ENCODE measurements around the gene TTC29.

TTC29 gene

GRCh38 chr4:146814750-146815149 is 130.9 kb downstream of the TTC29 start:
- TF ChIP-seq ZFP3 (tag by site-specific recombination; IDR thresholded peaks at IDR 0.05; ENCODE audit: low read depth) (no peak), ZNF510 (tag by site-specific recombination; IDR thresholded peaks at IDR 0.05; ENCODE audit: insufficient replicate concordance) (no peak), ZNF239 (tag by site-specific recombination; IDR thresholded peaks at IDR 0.05) (no peak), ZNF837 (tag by site-specific recombination; IDR thresholded peaks at IDR 0.05) (no peak), ZNF514 (tag by site-specific recombination; IDR thresholded peaks at IDR 0.05) (no peak), REST (tag by site-specific recombination; IDR thresholded peaks at IDR 0.05) (no peak), ZNF704 (tag by site-specific recombination; IDR thresholded peaks at IDR 0.05) (no peak), ZNF626 (tag by site-specific recombination; IDR thresholded peaks at IDR 0.05) (no peak), ZNF132 (tag by site-specific recombination; IDR thresholded peaks at IDR 0.05; ENCODE audit: borderline replicate concordance) (no peak), ZNF274 (IDR thresholded peaks at IDR 0.05; ENCODE audit: low read length) (no peak), ZNF274 (tag by site-specific recombination; IDR thresholded peaks at IDR 0.05; ENCODE audit: borderline replicate concordance) (no peak), BCL6B (tag by site-specific recombination; IDR thresholded peaks at IDR 0.05) (no peak), ZNF530 (tag by site-specific recombination; IDR thresholded peaks at IDR 0.05; ENCODE audit: low read depth) (no peak), KLF1 (tag by site-specific recombination; IDR thresholded peaks at IDR 0.05) (no peak)
- TF ChIP-seq, protein P1, sequence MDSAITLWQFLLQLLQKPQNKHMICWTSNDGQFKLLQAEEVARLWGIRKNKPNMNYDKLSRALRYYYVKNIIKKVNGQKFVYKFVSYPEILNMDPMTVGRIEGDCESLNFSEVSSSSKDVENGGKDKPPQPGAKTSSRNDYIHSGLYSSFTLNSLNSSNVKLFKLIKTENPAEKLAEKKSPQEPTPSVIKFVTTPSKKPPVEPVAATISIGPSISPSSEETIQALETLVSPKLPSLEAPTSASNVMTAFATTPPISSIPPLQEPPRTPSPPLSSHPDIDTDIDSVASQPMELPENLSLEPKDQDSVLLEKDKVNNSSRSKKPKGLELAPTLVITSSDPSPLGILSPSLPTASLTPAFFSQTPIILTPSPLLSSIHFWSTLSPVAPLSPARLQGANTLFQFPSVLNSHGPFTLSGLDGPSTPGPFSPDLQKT (IDR thresholded peaks at IDR 0.05; ENCODE audit: borderline replicate concordance, low read depth, low read length), result no peak
- Histone ChIP-seq H3K9me3 (ENCODE audit: control insufficient read depth, insufficient read depth, low read depth, low read length) (no peaks in the 10 kb centered on the region), H3K4me1 (ENCODE audit: control insufficient read depth, insufficient read depth, low read length) (no peaks in the 10 kb centered on the region), H3K36me3 (ENCODE audit: control insufficient read depth in 2 of 2, insufficient read depth in 1 of 2, low read length in 2 of 2) (no peaks in the 10 kb centered on the region), H3K27ac (ENCODE audit: extremely low read depth, low read depth, low read length) (no peak overlapping the region), H3K4me3 (ENCODE audit: low read depth, low read length) (no peak overlapping the region)
- CTCF ChIA-PET, result no interaction called here
- POLR2A ChIA-PET, result no interaction called here

GRCh38 chr4:146795711-146796110 is 150.0 kb downstream of the TTC29 start:
- Histone ChIP-seq H3K4me1 (ENCODE audit: control insufficient read depth, insufficient read depth, low read length) (no peaks in the 10 kb centered on the region), H3K4me3 (ENCODE audit: low read depth, low read length) (no peak overlapping the region), H3K36me3 (ENCODE audit: control insufficient read depth in 2 of 2, insufficient read depth in 1 of 2, low read length in 2 of 2) (no peaks in the 10 kb centered on the region), H3K27ac (ENCODE audit: extremely low read depth, low read depth, low read length) (no peak overlapping the region), H3K9me3 (ENCODE audit: control insufficient read depth, insufficient read depth, low read depth, low read length) (no peaks in the 10 kb centered on the region)
- ChIA-PET POLR2A (no interaction called here), CTCF (no interaction called here)
- TF ChIP-seq ZNF274 (IDR thresholded peaks at IDR 0.05; ENCODE audit: low read length), result no peak
- no peak for TF ChIP-seq ZNF274 (tag by site-specific recombination; IDR thresholded peaks at IDR 0.05; ENCODE audit: borderline replicate concordance)
- no peak for TF ChIP-seq ZSCAN16 (tag by site-specific recombination; IDR thresholded peaks at IDR 0.05)
- TF ChIP-seq, protein P2, sequence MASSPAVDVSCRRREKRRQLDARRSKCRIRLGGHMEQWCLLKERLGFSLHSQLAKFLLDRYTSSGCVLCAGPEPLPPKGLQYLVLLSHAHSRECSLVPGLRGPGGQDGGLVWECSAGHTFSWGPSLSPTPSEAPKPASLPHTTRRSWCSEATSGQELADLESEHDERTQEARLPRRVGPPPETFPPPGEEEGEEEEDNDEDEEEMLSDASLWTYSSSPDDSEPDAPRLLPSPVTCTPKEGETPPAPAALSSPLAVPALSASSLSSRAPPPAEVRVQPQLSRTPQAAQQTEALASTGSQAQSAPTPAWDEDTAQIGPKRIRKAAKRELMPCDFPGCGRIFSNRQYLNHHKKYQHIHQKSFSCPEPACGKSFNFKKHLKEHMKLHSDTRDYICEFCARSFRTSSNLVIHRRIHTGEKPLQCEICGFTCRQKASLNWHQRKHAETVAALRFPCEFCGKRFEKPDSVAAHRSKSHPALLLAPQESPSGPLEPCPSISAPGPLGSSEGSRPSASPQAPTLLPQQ (tag by site-specific recombination; IDR thresholded peaks at IDR 0.05), result no peak
- TF ChIP-seq, protein P3, sequence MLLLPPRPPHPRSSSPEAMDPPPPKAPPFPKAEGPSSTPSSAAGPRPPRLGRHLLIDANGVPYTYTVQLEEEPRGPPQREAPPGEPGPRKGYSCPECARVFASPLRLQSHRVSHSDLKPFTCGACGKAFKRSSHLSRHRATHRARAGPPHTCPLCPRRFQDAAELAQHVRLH (tag by site-specific recombination; IDR thresholded peaks at IDR 0.05), result no peak
- TF ChIP-seq ZNF169 (tag by site-specific recombination; IDR thresholded peaks at IDR 0.05), result no peak
- TF ChIP-seq ZNF221 (tag by site-specific recombination; IDR thresholded peaks at IDR 0.05; ENCODE audit: borderline replicate concordance), result no peak
- TF ChIP-seq ZNF664 (tag by site-specific recombination; IDR thresholded peaks at IDR 0.05), result no peak
- TF ChIP-seq ZNF341 (tag by site-specific recombination; IDR thresholded peaks at IDR 0.05; ENCODE audit: low read depth), result no peak
- TF ChIP-seq ZSCAN23 (tag by site-specific recombination; IDR thresholded peaks at IDR 0.05), result no peak
- TF ChIP-seq KLF9 (tag by site-specific recombination; IDR thresholded peaks at IDR 0.05; ENCODE audit: low read depth), result no peak
- no peak for TF ChIP-seq ZNF112 (tag by site-specific recombination; IDR thresholded peaks at IDR 0.05)
- TF ChIP-seq ZNF558 (tag by site-specific recombination; IDR thresholded peaks at IDR 0.05), result no peak
- TF ChIP-seq ZNF354C (tag by site-specific recombination; IDR thresholded peaks at IDR 0.05; ENCODE audit: borderline replicate concordance, low read depth), result no peak

All from HEK293 (cell line).